H9 (cell line): ENCODE results near the gene MAP2K7. TPM values are rescaled to one million over a fixed set of nuclear protein-coding genes. Genes with fewer than 3 reads are reported as not detected.

Experiments used
- DNase-seq: peaks from one replicate; pipeline ENCODE4 v3.0.0-alpha.2; 2017
- H2AFZ ChIP-seq: one replicate; pipeline ENCODE4 v1.6.1; 2013; ENCODE audit warnings: mild to moderate bottlenecking, low read length, control low read depth, moderate library complexity
- H2AK5ac ChIP-seq: 2 replicates; pipeline ENCODE4 v1.6.1; 2013; ENCODE audit warnings: low read length, control low read depth, mixed read lengths; ENCODE audit not compliant: insufficient read length
- H2BK120ac ChIP-seq: one replicate; pipeline ENCODE4 v1.6.1; 2013; ENCODE audit warnings: low read depth, mild to moderate bottlenecking, low read length, control low read depth, inconsistent platforms; ENCODE audit not compliant: poor library complexity, severe bottlenecking
- H2BK12ac ChIP-seq: 2 replicates; pipeline ENCODE4 v1.6.1; 2013; ENCODE audit warnings: low read length, control low read depth, mixed read lengths, low read depth; ENCODE audit not compliant: insufficient read length
- H2BK15ac ChIP-seq: 2 replicates; pipeline ENCODE4 v1.6.1; 2013; ENCODE audit warnings: low read depth, low read length, control low read depth
- H2BK20ac ChIP-seq: one replicate; pipeline ENCODE4 v1.6.1; 2013; ENCODE audit warnings: low read depth, mild to moderate bottlenecking, low read length, control low read depth, inconsistent platforms; ENCODE audit not compliant: poor library complexity, severe bottlenecking
- H2BK5ac ChIP-seq: 2 replicates; pipeline ENCODE4 v1.6.1; 2013; ENCODE audit warnings: low read length, control low read depth, mixed read lengths; ENCODE audit not compliant: insufficient read length
- H3K14ac ChIP-seq: 2 replicates; pipeline ENCODE4 v1.6.1; 2013; ENCODE audit warnings: low read length, control low read depth; ENCODE audit not compliant: insufficient read depth
- H3K18ac ChIP-seq: 2 replicates; pipeline ENCODE4 v1.6.1; 2013; ENCODE audit warnings: low read depth, mild to moderate bottlenecking, mixed read lengths, low read length, control low read depth; ENCODE audit not compliant: insufficient read length
- H3K23ac ChIP-seq: 2 replicates; pipeline ENCODE4 v1.6.1; 2013; ENCODE audit warnings: low read length, control low read depth, mixed read lengths, low read depth; ENCODE audit not compliant: insufficient read length
- H3K23me2 ChIP-seq: 2 replicates; pipeline ENCODE4 v1.6.1; 2013; ENCODE audit warnings: low read depth, mild to moderate bottlenecking, mixed read lengths, low read length, control low read depth; ENCODE audit not compliant: insufficient read length, poor library complexity, severe bottlenecking
- H3K27ac ChIP-seq: 2 replicates; pipeline ENCODE4 v1.5.1; 2013; ENCODE audit warnings: low read length, control low read depth, mixed read lengths, low read depth; ENCODE audit not compliant: insufficient read length
- H3K27me3 ChIP-seq: 2 replicates; pipeline ENCODE4 v1.6.1; 2013; ENCODE audit warnings: low read length, control low read depth, inconsistent platforms; ENCODE audit not compliant: insufficient read depth
- H3K4ac ChIP-seq: 2 replicates; pipeline ENCODE4 v1.6.1; 2013; ENCODE audit warnings: low read depth, mild to moderate bottlenecking, control low read depth, inconsistent platforms, low read length, moderate library complexity
- H3K4me1 ChIP-seq: 2 replicates; pipeline ENCODE4 v1.6.1; 2013; ENCODE audit warnings: low read length, control low read depth, inconsistent platforms; ENCODE audit not compliant: insufficient read depth
- H3K4me2 ChIP-seq: 2 replicates; pipeline ENCODE4 v1.6.1; 2013; ENCODE audit warnings: low read length, control low read depth, mixed read lengths; ENCODE audit not compliant: insufficient read length, insufficient read depth
- H3K56ac ChIP-seq: 2 replicates; pipeline ENCODE4 v1.6.1; 2013; ENCODE audit warnings: low read depth, mild to moderate bottlenecking, mixed read lengths, low read length, control low read depth; ENCODE audit not compliant: insufficient read length
- H3K79me1 ChIP-seq: 2 replicates; pipeline ENCODE4 v1.6.1; 2013; ENCODE audit warnings: low read depth, mild to moderate bottlenecking, moderate library complexity, low read length, control low read depth, inconsistent platforms; ENCODE audit not compliant: insufficient read depth, poor library complexity, severe bottlenecking
- H3K79me2 ChIP-seq: 2 replicates; pipeline ENCODE4 v1.6.1; 2013; ENCODE audit warnings: low read length, control low read depth, inconsistent platforms; ENCODE audit not compliant: insufficient read depth
- H3K9ac ChIP-seq: 2 replicates; pipeline ENCODE4 v1.6.1; 2013; ENCODE audit warnings: low read length, control low read depth, mixed read lengths; ENCODE audit not compliant: insufficient read length; ENCODE audit errors: extremely low read depth
- H3K9me3 ChIP-seq: one replicate; pipeline ENCODE4 v1.6.1; 2013; ENCODE audit warnings: low read depth, low read length, inconsistent platforms; ENCODE audit not compliant: control insufficient read depth
- H3T11ph ChIP-seq: one replicate; pipeline ENCODE4 v1.6.1; 2013; ENCODE audit warnings: mild to moderate bottlenecking, low read length, control low read depth, inconsistent platforms
- H4K20me1 ChIP-seq: one replicate; pipeline ENCODE4 v1.6.1; 2013; ENCODE audit not compliant: control insufficient read depth, insufficient read length, insufficient read depth
- H4K5ac ChIP-seq: 2 replicates; pipeline ENCODE4 v1.6.1; 2013; ENCODE audit warnings: low read depth, mild to moderate bottlenecking, mixed read lengths, low read length, control low read depth; ENCODE audit not compliant: insufficient read length
- H4K8ac ChIP-seq: replicated peaks from 2 replicates; pipeline ENCODE4 v1.6.1; 2013; ENCODE audit warnings: low read length, control low read depth, mixed read lengths, low read depth; ENCODE audit not compliant: insufficient read length
- H4K91ac ChIP-seq: 2 replicates; pipeline ENCODE4 v1.6.1; 2013; ENCODE audit warnings: low read depth, mild to moderate bottlenecking, moderate library complexity, mixed read lengths, low read length, control low read depth; ENCODE audit not compliant: insufficient read length
- H3K27ac Mint-ChIP-seq, 3 experiments: 2 replicates in 2 of 3; 3 replicates in 1 of 3; pipeline ENCODE4 v1.8.0; 2020 to 2021; ENCODE audit warnings: mixed read lengths in 3 of 3, mild to moderate bottlenecking in 1 of 3, moderate library complexity in 1 of 3
- H3K27me3 Mint-ChIP-seq: 2 replicates; pipeline ENCODE4 v1.8.0; 2021; ENCODE audit warnings: low read depth, mild to moderate bottlenecking, moderate library complexity, mixed read lengths
- H3K36me3 Mint-ChIP-seq, 3 experiments: 2 replicates in 2 of 3; 3 replicates in 1 of 3; pipeline ENCODE4 v1.8.0; 2020 to 2021; ENCODE audit warnings: low read depth in 3 of 3, mixed read lengths in 3 of 3; ENCODE audit not compliant: insufficient read depth in 1 of 3
- H3K4me1 Mint-ChIP-seq, 2 experiments: 2 replicates each; pipeline ENCODE4 v1.8.0; 2020; ENCODE audit warnings: mixed read lengths in 2 of 2
- H3K4me3 Mint-ChIP-seq, 2 experiments: 2 replicates in 1 of 2; 3 replicates in 1 of 2; pipeline ENCODE4 v1.8.0; 2020 to 2021; ENCODE audit warnings: mild to moderate bottlenecking in 2 of 2, mixed read lengths in 2 of 2, moderate library complexity in 1 of 2
- H3K9me3 Mint-ChIP-seq, 2 experiments: 2 replicates in 1 of 2; 3 replicates in 1 of 2; pipeline ENCODE4 v1.8.0; 2020; ENCODE audit warnings: mild to moderate bottlenecking in 2 of 2, mixed read lengths in 2 of 2, moderate library complexity in 1 of 2
- CTCF ChIP-seq: fragments of 200-600 bp; sonication (generic); conservative IDR thresholded peaks from 3 replicates; pipeline ENCODE4 v1.8.0; 2021; ENCODE audit warnings: antibody characterized with exemption, mild to moderate bottlenecking
- WGBS: extraction: QIAGEN DNeasy Blood & Tissue Kit; methylation state at CpG from one replicate; pipeline ENCODE4 v1.1.7; 2013; ENCODE audit warnings: missing lambda C conversion rate, low lambda C conversion rate, mixed read lengths; ENCODE audit not compliant: insufficient read length; ENCODE audit errors: extremely low coverage; 5-methylcytosine and 5-hydroxymethylcytosine counted together
- total RNA-seq: library from RNA; stranded (reverse); gene quantifications from 2 replicates; pipeline ENCODE4 v1.2.1, GENCODE V29; 2021

Gene MAP2K7
- total RNA-seq, 1 experiment from 2014 or later = 48.1 TPM

- Histone ChIP-seq H3K79me2 (peaks cover 6% of the 10 kb centered on the region; the same call in 1 of the 2 replicates), H2BK20ac (no peak overlapping the region), H2BK5ac (no peak overlapping the region), H3K27ac (no peak overlapping the region), H3K9ac (no peak overlapping the region), H3K79me1 (no peaks in the 10 kb centered on the region), H2BK15ac (no peak overlapping the region), H2BK12ac (no peak overlapping the region), H3K4ac (no peak overlapping the region), H3K9me3 (no peaks in the 10 kb centered on the region), H3K27me3 (no peaks in the 10 kb centered on the region), H2AFZ (no peak overlapping the region), H4K8ac (no peak overlapping the region), H3K23ac (no peak overlapping the region), H3K14ac (no peak overlapping the region), H3K18ac (no peak overlapping the region), H4K91ac (no peak overlapping the region), H4K5ac (no peak overlapping the region), H3T11ph (no peak overlapping the region), H3K4me1 (0 out of 2 replicates have a peak, but pooled peaks cover 4% of the 10 kb centered on the region), H2AK5ac (no peak overlapping the region), H4K20me1 (no peaks in the 10 kb centered on the region), H3K56ac (no peak overlapping the region), H2BK120ac (no peak overlapping the region), H3K4me2 (no peak overlapping the region), H3K23me2 (peaks cover 19% of the 10 kb centered on the region)
- no peak for TF ChIP-seq CTCF
- no peaks in the 10 kb centered on the region; a peak in 3 of 5 replicates for H3K9me3 Mint-ChIP-seq
- H3K36me3 Mint-ChIP-seq = peaks cover 10 to 23% (median 15%) of the 10 kb centered on the region in 3 experiments
- H3K27ac Mint-ChIP-seq = peak overlapping the region in 2 of 3 experiments; percentile 31 to 42; a peak in 2 of 7 replicates
- H3K4me3 Mint-ChIP-seq = peak overlapping the region; percentile 40 to 66; a peak in 3 of 5 replicates
- H3K4me1 Mint-ChIP-seq = peaks cover 15 to 24% of the 10 kb centered on the region in 2 experiments
- DNase-seq = no peak
- no CpG with 5 or more reads among the region's 10 CpGs for WGBS
- H3K27me3 Mint-ChIP-seq = peaks cover 3% of the 10 kb centered on the region
Measured at GRCh38 chr19:7905859-7906258, 2.2 kb downstream of the MAP2K7 start.
